ENCODE data around the gene HYAL3. TPM values are rescaled to one million over a fixed set of nuclear protein-coding genes. Genes with fewer than 3 reads are reported as not detected.
A peak's percentile ranks its signal among the peaks of the same experiment; 100 is the strongest.

The HYAL3 gene
- total RNA-seq, 1 experiment from 2014 or later = 10.3 TPM

DNA sequence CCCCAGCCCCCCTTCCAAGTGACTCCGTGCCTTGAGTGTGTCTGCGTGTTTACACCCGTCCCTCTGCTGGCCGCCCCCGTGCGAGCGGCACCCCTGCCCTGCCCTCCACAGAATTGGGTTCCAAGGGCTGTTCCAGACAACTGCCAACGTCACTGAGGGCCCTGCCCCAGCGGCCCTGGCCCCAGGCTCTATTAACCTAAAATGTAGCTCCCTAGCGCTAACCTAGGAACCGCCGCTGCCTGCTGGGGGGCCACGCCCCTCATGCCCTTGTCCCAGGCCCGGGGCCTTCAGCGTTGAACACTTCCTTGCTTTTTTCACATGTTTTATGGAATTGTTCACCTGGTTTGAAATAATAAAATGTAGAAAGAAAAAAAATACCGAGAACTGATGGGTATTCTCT lies 40.2 kb downstream of the HYAL3 start:
- no peaks in the 10 kb centered on the region for H3K9me3 ChIP-seq (ENCODE audit: control insufficient read depth in 1 of 2, insufficient read depth in 1 of 2, low read depth in 1 of 2, low read length in 2 of 2)
- intact Hi-C loops (cut with micrococcal nuclease) = no loop called here
- no peak for TF ChIP-seq SP1 (IDR thresholded peaks at IDR 0.05; ENCODE audit: low read depth)
- TF ChIP-seq, protein P1, sequence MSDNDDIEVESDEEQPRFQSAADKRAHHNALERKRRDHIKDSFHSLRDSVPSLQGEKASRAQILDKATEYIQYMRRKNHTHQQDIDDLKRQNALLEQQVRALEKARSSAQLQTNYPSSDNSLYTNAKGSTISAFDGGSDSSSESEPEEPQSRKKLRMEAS (IDR thresholded peaks at IDR 0.05) = no peak
- no peak for TF ChIP-seq ZFX (IDR thresholded peaks at IDR 0.05)
- no peak for TF ChIP-seq RAD21 (IDR thresholded peaks at IDR 0.05; ENCODE audit: low read depth)
- no peak for TF ChIP-seq CEBPB (IDR thresholded peaks at IDR 0.05; ENCODE audit: low read depth)
- no peak for TF ChIP-seq CBX3 (IDR thresholded peaks at IDR 0.05; ENCODE audit: low read depth)
- no peak for TF ChIP-seq EZH2phosphoT487 (IDR thresholded peaks at IDR 0.05; ENCODE audit: borderline replicate concordance)
- TF ChIP-seq EGR1 (IDR thresholded peaks at IDR 0.05; ENCODE audit: low read depth) = no peak
- no peak for TF ChIP-seq ELF1 (IDR thresholded peaks at IDR 0.05; ENCODE audit: borderline replicate concordance, low read depth)
- TF ChIP-seq EZH2 (IDR thresholded peaks at IDR 0.05) = no peak
- no peak for TF ChIP-seq TCF7L2 (IDR thresholded peaks at IDR 0.05; ENCODE audit: borderline replicate concordance, extremely low read depth, insufficient read depth, insufficient read length)
- TF ChIP-seq, protein P2, sequence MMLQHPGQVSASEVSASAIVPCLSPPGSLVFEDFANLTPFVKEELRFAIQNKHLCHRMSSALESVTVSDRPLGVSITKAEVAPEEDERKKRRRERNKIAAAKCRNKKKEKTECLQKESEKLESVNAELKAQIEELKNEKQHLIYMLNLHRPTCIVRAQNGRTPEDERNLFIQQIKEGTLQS (IDR thresholded peaks at IDR 0.05) = no peak
- TF ChIP-seq, protein P3, sequence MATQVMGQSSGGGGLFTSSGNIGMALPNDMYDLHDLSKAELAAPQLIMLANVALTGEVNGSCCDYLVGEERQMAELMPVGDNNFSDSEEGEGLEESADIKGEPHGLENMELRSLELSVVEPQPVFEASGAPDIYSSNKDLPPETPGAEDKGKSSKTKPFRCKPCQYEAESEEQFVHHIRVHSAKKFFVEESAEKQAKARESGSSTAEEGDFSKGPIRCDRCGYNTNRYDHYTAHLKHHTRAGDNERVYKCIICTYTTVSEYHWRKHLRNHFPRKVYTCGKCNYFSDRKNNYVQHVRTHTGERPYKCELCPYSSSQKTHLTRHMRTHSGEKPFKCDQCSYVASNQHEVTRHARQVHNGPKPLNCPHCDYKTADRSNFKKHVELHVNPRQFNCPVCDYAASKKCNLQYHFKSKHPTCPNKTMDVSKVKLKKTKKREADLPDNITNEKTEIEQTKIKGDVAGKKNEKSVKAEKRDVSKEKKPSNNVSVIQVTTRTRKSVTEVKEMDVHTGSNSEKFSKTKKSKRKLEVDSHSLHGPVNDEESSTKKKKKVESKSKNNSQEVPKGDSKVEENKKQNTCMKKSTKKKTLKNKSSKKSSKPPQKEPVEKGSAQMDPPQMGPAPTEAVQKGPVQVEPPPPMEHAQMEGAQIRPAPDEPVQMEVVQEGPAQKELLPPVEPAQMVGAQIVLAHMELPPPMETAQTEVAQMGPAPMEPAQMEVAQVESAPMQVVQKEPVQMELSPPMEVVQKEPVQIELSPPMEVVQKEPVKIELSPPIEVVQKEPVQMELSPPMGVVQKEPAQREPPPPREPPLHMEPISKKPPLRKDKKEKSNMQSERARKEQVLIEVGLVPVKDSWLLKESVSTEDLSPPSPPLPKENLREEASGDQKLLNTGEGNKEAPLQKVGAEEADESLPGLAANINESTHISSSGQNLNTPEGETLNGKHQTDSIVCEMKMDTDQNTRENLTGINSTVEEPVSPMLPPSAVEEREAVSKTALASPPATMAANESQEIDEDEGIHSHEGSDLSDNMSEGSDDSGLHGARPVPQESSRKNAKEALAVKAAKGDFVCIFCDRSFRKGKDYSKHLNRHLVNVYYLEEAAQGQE (IDR thresholded peaks at IDR 0.05; ENCODE audit: low read depth) = no peak
- TF ChIP-seq, protein P4, sequence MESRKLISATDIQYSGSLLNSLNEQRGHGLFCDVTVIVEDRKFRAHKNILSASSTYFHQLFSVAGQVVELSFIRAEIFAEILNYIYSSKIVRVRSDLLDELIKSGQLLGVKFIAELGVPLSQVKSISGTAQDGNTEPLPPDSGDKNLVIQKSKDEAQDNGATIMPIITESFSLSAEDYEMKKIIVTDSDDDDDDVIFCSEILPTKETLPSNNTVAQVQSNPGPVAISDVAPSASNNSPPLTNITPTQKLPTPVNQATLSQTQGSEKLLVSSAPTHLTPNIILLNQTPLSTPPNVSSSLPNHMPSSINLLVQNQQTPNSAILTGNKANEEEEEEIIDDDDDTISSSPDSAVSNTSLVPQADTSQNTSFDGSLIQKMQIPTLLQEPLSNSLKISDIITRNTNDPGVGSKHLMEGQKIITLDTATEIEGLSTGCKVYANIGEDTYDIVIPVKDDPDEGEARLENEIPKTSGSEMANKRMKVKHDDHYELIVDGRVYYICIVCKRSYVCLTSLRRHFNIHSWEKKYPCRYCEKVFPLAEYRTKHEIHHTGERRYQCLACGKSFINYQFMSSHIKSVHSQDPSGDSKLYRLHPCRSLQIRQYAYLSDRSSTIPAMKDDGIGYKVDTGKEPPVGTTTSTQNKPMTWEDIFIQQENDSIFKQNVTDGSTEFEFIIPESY (IDR thresholded peaks at IDR 0.05; ENCODE audit: extremely low read depth, insufficient replicate concordance, low read length) = no peak
- TF ChIP-seq SRF (IDR thresholded peaks at IDR 0.05; ENCODE audit: low read depth) = no peak
- no peak for TF ChIP-seq YY1 (IDR thresholded peaks at IDR 0.05; ENCODE audit: extremely low read depth, insufficient replicate concordance, low read depth, low read length)
- TF ChIP-seq SIN3A (IDR thresholded peaks at IDR 0.05; ENCODE audit: low read depth) = no peak
- TF ChIP-seq JUND (IDR thresholded peaks at IDR 0.05) = no peak
- TF ChIP-seq POLR2AphosphoS5 (IDR thresholded peaks at IDR 0.05; ENCODE audit: low read depth, low read length) = no peak
- ChIA-PET RAD21 (ENCODE audit: low non-redundant PET in 1 of 2, low total read pairs in 2 of 2, uncharacterized antibody in 2 of 2, unreplicated experiment in 2 of 2) (no interaction called here), POLR2A (interaction anchor here (0.6 to 2.0 kb wide), 3 partner anchors 9 to 32 kb away, joined by 3 to 8 read pairs (median 3); partner anchors contain the start of gene GNAI2), CTCF (interaction anchor here (0.7 to 3.3 kb wide), 10 partner anchors 11 to 94 kb away, joined by 3 to 46 read pairs (median 8); partner anchors contain the start of genes HYAL3, NAA80 and TUSC2)
- no peak overlapping the region; the same call in 1 of the 2 replicates for H3K4me2 ChIP-seq (ENCODE audit: low read length)
- H3K4me1 ChIP-seq (ENCODE audit: control insufficient read depth in 1 of 2, insufficient read depth in 2 of 2, low read length in 2 of 2) = peaks cover 23 to 57% of the 10 kb centered on the region in 2 experiments
- no peak overlapping the region for H3K4me3 ChIP-seq (replicated peaks in 1 of 2; ENCODE audit: low read depth in 1 of 2, low read length in 2 of 2)
- H3K27me3 ChIP-seq (ENCODE audit: insufficient read depth, low read length) = no peaks in the 10 kb centered on the region
- H3K27ac ChIP-seq (ENCODE audit: low read depth, low read length) = peak overlapping the region; percentile 77
- ATAC-seq (no peak), DNase-seq (ENCODE audit: low read depth, low spot score) (no peak)
- no TSS peak for BruUV-seq (replicated peaks)
- no peaks in the 10 kb centered on the region for H3K9me2 ChIP-seq (ENCODE audit: insufficient read depth)
- no peak overlapping the region for H2AFZ ChIP-seq (ENCODE audit: low read depth, low read length, poor library complexity, severe bottlenecking)
- no peaks in the 10 kb centered on the region for H3K79me2 ChIP-seq (ENCODE audit: insufficient read depth, low read length)
- peaks cover 11 to 15% of the 10 kb centered on the region in 2 experiments; a peak in 3 of 4 replicates for H3K36me3 ChIP-seq (ENCODE audit: control insufficient read depth in 1 of 2, insufficient read depth in 2 of 2, low read length in 2 of 2)
- no peaks in the 10 kb centered on the region for H4K20me1 ChIP-seq (ENCODE audit: insufficient read depth)
- peak overlapping the region; percentile 84 for H3K9ac ChIP-seq (ENCODE audit: low read length)

Data from HCT116 (cell line).